Prostate gland (tissue), 2 donors: ENCODE measurements around the gene WNT2.

ENCODE experiments used
- CTCF ChIP-seq, 4 experiments: fragments of 200-600 bp in 2 of 4; fragments of 450-650 bp in 2 of 4; sonication (generic) in 2 of 4; IDR thresholded peaks; 1 replicate in 3 of 4; 2 replicates in 1 of 4; pipeline ENCODE4 v1.5.1; 2016 to 2019; ENCODE audit warnings: antibody characterized with exemption in 4 of 4, mild to moderate bottlenecking in 2 of 4, moderate library complexity in 2 of 4
- POLR2A ChIP-seq: fragments of 450-650 bp; IDR thresholded peaks from one replicate; pipeline ENCODE4 v1.6.1; 2016; ENCODE audit warnings: antibody characterized with exemption, mild to moderate bottlenecking
- POLR2AphosphoS5 ChIP-seq: sonication (generic); formaldehyde crosslinking; IDR thresholded peaks from one replicate; pipeline ENCODE4 v1.6.1; 2017; ENCODE audit warnings: antibody characterized with exemption

- no peak for TF ChIP-seq CTCF (IDR thresholded peaks at IDR 0.05)
- TF ChIP-seq POLR2A: no peak
- TF ChIP-seq POLR2AphosphoS5: no peak
These were observed 1.2 kb upstream of the WNT2 start for GRCh38 chr7:117323851-117324711.
